Subcutaneous abdominal adipose tissue (tissue), 5 donors: ENCODE results near the gene PCDH15.
"Not testable (repeated sequence)": the region's sequence is repeated elsewhere in the genome, so short reads cannot be mapped to it uniquely, and the experiment has no call there.

Experiments
- H3K27ac ChIP-seq: one replicate; pipeline ENCODE4 v1.7.0; 2013; ENCODE audit warnings: low read depth, mild to moderate bottlenecking, inconsistent platforms, low read length, moderate library complexity
- H3K27me3 ChIP-seq, 5 donors: one replicate each; pipeline ENCODE4 v1.7.0; 2013; ENCODE audit warnings: low read length in 5 of 5, inconsistent platforms in 1 of 5; ENCODE audit not compliant: control insufficient read depth in 5 of 5, insufficient read depth in 4 of 5
- H3K36me3 ChIP-seq, 5 donors: one replicate each; pipeline ENCODE4 v1.7.0; 2013; ENCODE audit warnings: low read length in 5 of 5; ENCODE audit not compliant: control insufficient read depth in 5 of 5, insufficient read depth in 5 of 5
- H3K4me1 ChIP-seq, 5 donors: one replicate each; pipeline ENCODE4 v1.7.0; 2013; ENCODE audit warnings: low read length in 5 of 5, mild to moderate bottlenecking in 3 of 5, moderate library complexity in 1 of 5; ENCODE audit not compliant: control insufficient read depth in 5 of 5, insufficient read depth in 5 of 5
- H3K4me3 ChIP-seq, 5 donors: one replicate each; pipeline ENCODE4 v1.7.0; 2013; ENCODE audit warnings: low read length in 5 of 5, low read depth in 1 of 5
- H3K9ac ChIP-seq, 5 donors: one replicate each; pipeline ENCODE4 v1.7.0; 2013; ENCODE audit warnings: low read length in 5 of 5, mild to moderate bottlenecking in 4 of 5, moderate library complexity in 3 of 5
- H3K9me3 ChIP-seq, 5 donors: one replicate each; pipeline ENCODE4 v1.7.0; 2013; ENCODE audit warnings: low read length in 5 of 5; ENCODE audit not compliant: control insufficient read depth in 5 of 5
- donor health status: healthy.
- donor health status: healthy.
- donor health status: healthy.
- donor health status: healthy.
- donor health status: healthy.

The PCDH15 gene

DNA sequence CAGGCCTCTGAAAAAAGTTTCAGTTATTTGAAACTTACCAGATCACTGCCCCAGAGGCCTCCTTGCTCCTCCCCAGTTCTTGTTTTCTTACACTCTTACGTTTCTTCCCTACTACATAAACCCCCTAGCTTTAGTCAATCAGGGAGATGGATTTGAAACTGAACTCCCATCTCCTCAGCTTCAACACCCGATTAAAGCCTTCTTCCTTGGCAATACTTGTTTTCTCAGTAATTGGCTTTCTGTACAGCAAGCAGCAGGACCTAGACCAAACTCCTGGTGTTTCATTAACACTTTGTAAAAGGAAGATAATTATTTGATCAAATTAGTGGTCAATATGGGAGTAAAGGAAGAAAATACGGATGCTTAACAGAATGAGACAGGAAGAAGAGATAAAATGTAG, 870.4 kb downstream of the PCDH15 start:
- Histone ChIP-seq H3K27ac (no peak overlapping the region), H3K9me3 (peaks cover 0 to 3% (median 3%) of the 10 kb centered on the region in 5 donors), H3K36me3 (no peaks in the 10 kb centered on the region), H3K9ac (no peak overlapping the region), H3K27me3 (no peaks in the 10 kb centered on the region), H3K4me3 (no peak overlapping the region), H3K4me1 (no peaks in the 10 kb centered on the region)

GRCh38 chr10:53924051-53924700, 876.9 kb downstream of the PCDH15 start:
- not testable (repeated sequence) for H3K27ac ChIP-seq, H3K9ac ChIP-seq, H3K27me3 ChIP-seq, H3K36me3 ChIP-seq, H3K9me3 ChIP-seq, H3K4me1 ChIP-seq, H3K4me3 ChIP-seq

- Histone ChIP-seq H3K36me3 (no peaks in the 10 kb centered on the region), H3K27ac (no peak overlapping the region), H3K27me3 (no peaks in the 10 kb centered on the region), H3K9me3 (no peaks in the 10 kb centered on the region), H3K4me3 (no peak overlapping the region), H3K9ac (no peak overlapping the region), H3K4me1 (no peaks in the 10 kb centered on the region)
These were observed 882.3 kb downstream of the PCDH15 start for GRCh38 chr10:53918755-53919154.

DNA sequence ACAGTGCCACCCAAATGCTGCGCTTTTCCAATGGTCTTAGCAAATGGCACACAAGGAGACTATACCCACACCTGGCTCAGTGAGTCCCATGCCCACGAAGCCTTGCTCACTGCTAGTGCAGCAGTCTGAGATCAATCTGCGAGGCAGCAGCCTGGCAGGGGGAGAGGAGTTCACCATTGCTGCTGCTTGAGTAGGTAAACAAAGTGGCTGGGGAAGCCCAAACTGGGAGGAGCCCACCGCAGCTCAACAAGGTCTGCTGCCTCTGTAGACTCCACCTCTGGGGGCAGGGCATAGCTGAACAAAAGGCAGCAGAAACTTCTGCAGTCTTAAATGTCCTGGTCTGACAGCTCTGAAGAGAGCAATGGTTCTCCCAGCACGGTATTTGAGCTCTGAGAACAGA, 891.2 kb downstream of the PCDH15 start:
- Histone ChIP-seq H3K4me3 (no peak overlapping the region), H3K4me1 (no peaks in the 10 kb centered on the region), H3K9me3 (peaks cover 0 to 5% (median 0%) of the 10 kb centered on the region in 5 donors), H3K36me3 (no peaks in the 10 kb centered on the region), H3K27me3 (no peaks in the 10 kb centered on the region), H3K27ac (no peak overlapping the region), H3K9ac (no peak overlapping the region)

DNA sequence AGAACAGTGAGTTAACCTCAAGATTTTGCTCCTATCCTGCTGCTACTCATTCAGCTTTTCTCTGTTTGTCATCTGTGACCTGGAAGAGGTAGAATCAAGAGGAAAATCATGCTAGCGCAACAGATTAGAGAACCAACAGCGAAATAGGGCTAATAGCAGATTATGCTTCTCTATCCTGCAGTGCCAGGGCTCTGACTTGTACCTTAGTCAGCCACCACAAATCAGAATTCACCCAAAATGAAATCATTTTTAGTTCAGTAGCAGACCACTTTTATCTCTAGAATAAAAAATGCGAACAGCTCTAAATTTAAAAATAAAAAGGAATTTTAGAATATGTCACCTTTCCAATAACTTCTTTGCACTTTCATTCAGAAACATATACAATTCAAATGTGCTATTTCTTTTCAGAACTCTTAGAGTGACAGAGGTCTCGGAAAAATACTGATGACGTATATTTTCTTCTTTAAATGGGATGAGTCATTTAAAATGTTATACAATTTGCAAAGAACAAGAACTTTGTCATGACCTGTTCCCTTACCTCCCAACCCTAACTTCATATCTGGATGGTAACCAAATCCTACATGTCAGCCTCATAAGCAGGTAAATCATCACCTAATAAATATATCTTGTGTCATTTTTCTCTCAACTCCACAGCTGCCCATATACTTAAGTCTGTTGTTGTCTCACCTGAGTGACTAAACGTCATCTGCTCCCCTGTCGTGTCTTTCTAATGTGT, 896.4 kb downstream of the PCDH15 start:
- Histone ChIP-seq H3K27ac (no peak overlapping the region), H3K9ac (no peak overlapping the region), H3K36me3 (no peaks in the 10 kb centered on the region), H3K4me1 (no peaks in the 10 kb centered on the region), H3K27me3 (no peaks in the 10 kb centered on the region), H3K4me3 (no peak overlapping the region), H3K9me3 (no peaks in the 10 kb centered on the region)

DNA sequence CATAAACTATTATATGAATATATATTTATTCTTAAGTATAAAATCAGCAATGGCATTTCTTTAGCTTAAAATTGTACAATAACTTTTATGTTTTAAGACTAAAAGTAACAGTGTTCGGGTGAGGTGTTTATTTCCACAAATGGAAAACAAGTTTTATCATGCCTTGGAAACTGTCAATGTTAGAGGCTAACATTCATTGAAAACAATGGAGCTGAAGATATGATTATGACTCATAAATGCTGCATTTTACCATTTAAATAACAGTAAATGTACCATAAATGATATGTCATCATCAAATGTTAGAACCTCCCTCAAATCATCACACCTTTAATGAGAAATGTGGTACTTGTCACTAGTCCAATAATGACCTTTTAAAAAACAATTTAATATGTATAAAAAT, 897.3 kb downstream of the PCDH15 start:
- H3K27me3 ChIP-seq, result no peaks in the 10 kb centered on the region
- H3K27ac ChIP-seq, result no peak overlapping the region
- H3K9ac ChIP-seq, result no peak overlapping the region
- H3K36me3 ChIP-seq, result no peaks in the 10 kb centered on the region
- H3K9me3 ChIP-seq, result no peaks in the 10 kb centered on the region
- no peak overlapping the region for H3K4me3 ChIP-seq
- H3K4me1 ChIP-seq, result no peaks in the 10 kb centered on the region

DNA sequence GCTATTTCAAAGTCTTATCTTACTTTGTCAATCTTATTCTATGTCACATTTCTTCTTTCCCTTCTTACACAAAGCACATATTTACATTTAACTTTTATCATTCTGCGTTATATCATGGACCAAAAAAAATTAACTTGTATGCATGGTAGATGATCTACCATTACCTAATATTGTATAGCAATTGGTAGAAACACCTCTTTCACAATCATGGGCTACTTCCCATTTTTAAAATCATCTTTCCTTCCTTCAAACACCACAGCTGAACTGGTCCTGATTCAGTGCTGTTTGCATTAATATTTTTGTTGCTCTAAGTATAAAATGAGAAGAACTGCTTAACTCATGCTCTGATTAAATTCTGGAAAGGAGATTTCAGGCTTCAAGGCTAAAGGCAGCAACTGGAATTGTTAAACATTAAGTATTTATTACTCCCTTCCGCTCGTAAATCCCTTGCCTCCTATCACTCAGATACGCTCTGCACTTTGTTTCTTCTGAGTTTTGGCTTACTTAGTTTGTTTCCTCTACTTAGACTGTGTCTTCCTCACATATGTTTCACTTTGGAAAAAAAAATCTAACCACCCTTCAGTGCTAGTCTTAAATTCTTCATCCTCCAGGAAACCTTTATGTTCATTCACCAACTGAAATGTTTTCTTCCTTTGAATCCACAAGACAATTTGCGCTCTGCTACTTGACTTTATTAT, 901.4 kb downstream of the PCDH15 start:
- Histone ChIP-seq H3K9ac (no peak overlapping the region), H3K36me3 (no peaks in the 10 kb centered on the region), H3K4me1 (no peaks in the 10 kb centered on the region), H3K27me3 (no peaks in the 10 kb centered on the region), H3K4me3 (no peak overlapping the region), H3K9me3 (no peaks in the 10 kb centered on the region), H3K27ac (no peak overlapping the region)

GRCh38 chr10:53898532-53898931, 902.5 kb downstream of the PCDH15 start:
- no peaks in the 10 kb centered on the region for H3K4me1 ChIP-seq
- no peak overlapping the region for H3K4me3 ChIP-seq
- H3K9ac ChIP-seq, result no peak overlapping the region
- no peaks in the 10 kb centered on the region for H3K27me3 ChIP-seq
- no peaks in the 10 kb centered on the region for H3K36me3 ChIP-seq
- no peak overlapping the region for H3K27ac ChIP-seq
- no peaks in the 10 kb centered on the region for H3K9me3 ChIP-seq

- Histone ChIP-seq H3K9me3 (no peaks in the 10 kb centered on the region), H3K4me1 (no peaks in the 10 kb centered on the region), H3K36me3 (no peaks in the 10 kb centered on the region), H3K4me3 (no peak overlapping the region), H3K9ac (no peak overlapping the region), H3K27ac (no peak overlapping the region), H3K27me3 (no peaks in the 10 kb centered on the region)
These were observed 906.9 kb downstream of the PCDH15 start for GRCh38 chr10:53894145-53894544.

- no peak overlapping the region for H3K4me3 ChIP-seq
- no peaks in the 10 kb centered on the region for H3K36me3 ChIP-seq
- H3K9ac ChIP-seq, result no peak overlapping the region
- H3K27me3 ChIP-seq, result no peaks in the 10 kb centered on the region
- H3K9me3 ChIP-seq, result no peaks in the 10 kb centered on the region
- no peaks in the 10 kb centered on the region for H3K4me1 ChIP-seq
- H3K27ac ChIP-seq, result no peak overlapping the region
These were observed 908.0 kb downstream of the PCDH15 start for GRCh38 chr10:53893061-53893460.
